GM12875 (cell line): Measurements from ENCODE around the gene MAGED2.

Experiments
- H3K4me3 ChIP-seq: one replicate; pipeline ENCODE4 v1.5.1; 2011; ENCODE audit warnings: low read depth, low read length, control low read depth
- TF ChIP-seq, protein P1 (sequence below): IDR thresholded peaks from 2 replicates; pipeline ENCODE4 v1.5.1; 2011; ENCODE audit warnings: low read depth, mild to moderate bottlenecking, control low read depth, inconsistent platforms, low read length, moderate library complexity, borderline replicate concordance; ENCODE audit not compliant: insufficient read depth

MAGED2 gene

DNA sequence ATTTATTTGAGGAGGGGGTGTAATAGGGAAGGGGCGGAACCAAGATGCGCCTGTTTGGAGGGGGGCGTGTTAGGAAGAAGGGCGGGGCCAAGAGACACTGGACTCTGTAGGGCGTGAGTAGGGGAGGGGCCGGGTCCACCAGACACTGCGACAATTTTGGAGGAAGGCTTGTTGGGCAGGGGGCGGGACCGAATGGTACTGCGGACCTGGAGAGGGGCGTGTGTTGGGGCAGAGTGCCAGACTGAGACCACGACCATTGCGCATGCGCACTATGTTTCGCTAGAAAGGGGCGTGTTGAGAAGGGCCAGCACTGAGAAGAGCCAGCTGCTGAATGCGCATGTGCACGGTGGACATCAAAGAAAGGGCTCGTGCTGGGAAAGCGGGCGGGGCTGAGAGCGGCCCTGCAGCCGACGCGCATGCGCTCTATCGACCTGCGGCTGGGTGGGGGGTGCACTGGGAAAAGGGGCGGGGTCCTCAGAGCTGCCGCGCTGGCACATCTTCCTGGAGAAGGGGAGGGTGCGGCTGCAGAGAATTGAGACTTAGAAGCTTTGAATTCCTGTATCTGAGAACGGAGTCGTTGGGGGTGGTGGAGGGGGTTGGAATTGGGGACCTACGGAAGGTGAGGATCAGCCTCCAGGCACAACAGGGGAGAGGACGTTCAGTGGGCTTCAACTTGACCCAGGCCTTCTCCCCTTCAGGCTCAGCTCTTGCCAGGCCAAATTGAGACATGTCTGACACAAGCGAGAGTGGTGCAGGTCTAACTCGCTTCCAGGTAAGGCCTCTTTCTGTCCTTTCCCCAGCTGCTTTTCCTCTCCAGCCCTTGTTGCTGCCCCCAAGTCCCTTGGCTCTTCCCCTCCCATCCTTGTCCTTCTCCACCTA lies 1.3 kb downstream of the MAGED2 start:
- TF ChIP-seq, protein P1, sequence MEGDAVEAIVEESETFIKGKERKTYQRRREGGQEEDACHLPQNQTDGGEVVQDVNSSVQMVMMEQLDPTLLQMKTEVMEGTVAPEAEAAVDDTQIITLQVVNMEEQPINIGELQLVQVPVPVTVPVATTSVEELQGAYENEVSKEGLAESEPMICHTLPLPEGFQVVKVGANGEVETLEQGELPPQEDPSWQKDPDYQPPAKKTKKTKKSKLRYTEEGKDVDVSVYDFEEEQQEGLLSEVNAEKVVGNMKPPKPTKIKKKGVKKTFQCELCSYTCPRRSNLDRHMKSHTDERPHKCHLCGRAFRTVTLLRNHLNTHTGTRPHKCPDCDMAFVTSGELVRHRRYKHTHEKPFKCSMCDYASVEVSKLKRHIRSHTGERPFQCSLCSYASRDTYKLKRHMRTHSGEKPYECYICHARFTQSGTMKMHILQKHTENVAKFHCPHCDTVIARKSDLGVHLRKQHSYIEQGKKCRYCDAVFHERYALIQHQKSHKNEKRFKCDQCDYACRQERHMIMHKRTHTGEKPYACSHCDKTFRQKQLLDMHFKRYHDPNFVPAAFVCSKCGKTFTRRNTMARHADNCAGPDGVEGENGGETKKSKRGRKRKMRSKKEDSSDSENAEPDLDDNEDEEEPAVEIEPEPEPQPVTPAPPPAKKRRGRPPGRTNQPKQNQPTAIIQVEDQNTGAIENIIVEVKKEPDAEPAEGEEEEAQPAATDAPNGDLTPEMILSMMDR: no peak

DNA sequence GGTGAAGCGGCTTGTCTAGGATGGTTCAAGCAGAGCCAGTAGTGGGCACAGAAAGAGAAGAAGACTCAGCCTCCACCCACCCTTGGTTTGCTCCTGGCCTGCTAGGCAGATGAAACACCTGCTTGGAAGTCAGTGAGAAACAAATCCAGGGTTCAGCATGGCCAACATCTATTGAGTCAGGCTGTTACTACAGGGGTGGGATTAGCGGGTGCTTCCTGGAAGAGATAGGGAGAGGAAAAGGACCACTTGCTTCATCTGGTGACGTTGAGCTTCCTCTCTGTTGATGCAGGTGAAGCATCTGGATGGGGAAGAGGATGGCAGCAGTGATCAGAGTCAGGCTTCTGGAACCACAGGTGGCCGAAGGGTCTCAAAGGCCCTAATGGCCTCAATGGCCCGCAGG lies 3.0 kb downstream of the MAGED2 start:
- H3K4me3 ChIP-seq: no peak overlapping the region
- TF ChIP-seq, protein P1: no peak

More for the DNA sequence above, 1.3 kb downstream of the MAGED2 start:
- peak overlapping the region; percentile 50 for H3K4me3 ChIP-seq

DNA sequence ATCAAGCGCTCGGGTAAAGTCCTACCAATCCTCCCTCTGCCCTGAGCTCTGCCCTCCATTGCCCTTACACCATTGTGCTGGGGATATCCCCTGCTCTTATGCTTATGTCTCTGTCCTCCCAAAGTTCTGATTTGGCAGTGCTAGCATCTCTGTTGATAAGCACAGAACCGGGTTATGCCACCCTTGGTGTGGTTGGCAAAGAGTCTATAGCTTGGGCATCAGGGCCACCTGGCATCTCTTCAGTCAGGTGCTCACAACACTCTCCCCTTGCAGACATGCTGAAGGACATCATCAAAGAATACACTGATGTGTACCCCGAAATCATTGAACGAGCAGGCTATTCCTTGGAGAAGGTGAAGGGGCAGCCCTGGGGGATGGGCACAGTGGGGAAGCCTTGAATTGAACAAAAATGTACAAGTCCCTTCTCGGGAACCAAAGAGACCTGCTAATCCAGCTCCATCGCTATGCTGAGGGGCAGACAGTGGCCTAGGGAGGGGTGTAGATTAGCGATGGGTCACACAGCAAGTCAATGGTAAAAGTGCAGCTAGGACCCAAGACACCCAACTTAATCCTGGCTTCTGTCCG lies 3.8 kb downstream of the MAGED2 start:
- TF ChIP-seq, protein P1: no peak
- no peak overlapping the region for H3K4me3 ChIP-seq

DNA sequence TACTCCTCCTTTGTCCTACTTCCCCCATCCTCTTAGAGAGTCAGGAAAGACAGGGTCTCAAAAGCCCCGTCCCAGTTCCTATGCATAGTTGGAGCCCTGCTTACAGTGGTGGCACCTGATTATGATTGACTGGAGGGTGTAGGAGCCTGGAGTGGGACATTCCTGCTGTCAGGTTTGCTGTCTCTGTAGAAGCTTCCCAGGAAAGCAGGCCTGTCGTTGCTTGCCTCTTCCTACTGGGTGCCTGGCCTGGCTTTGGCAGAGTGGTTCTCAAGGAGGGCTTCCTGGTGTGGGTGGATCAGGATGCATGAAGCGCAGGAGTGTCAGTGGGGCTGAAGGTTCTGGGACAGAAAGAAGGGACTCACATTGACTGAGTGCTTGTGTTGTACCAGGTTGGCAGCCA lies 4.8 kb downstream of the MAGED2 start:
- TF ChIP-seq, protein P1: no peak
- no peak overlapping the region for H3K4me3 ChIP-seq

DNA sequence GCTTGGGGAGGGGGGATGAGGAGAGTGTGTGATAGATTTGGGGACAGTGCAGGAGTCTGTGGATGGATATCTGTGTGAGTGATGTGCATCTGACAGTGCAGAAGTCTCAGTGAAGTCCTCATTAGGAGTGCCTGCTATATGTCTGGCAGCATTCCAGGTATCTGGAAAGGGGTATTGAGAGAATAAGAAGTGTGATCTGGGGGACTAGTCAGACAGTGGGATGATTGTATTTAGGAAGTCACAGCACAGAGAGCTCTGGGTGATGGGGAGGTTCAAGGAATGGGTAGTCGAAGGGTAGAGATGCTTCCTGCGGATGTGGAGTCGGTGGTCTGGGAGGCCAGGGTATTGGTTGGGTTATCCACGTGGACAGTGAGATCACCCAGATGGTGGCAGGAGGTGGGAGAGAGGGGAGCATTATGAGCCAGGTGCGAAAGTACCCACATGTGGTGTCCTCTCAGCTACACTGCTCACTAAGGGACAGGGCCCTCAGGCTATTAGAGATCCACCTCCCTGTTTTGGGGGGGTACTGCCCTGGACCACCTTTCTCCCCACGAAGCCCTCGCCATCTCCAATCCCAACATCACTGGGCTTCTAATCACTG lies 9.8 kb downstream of the MAGED2 start:
- no peak overlapping the region for H3K4me3 ChIP-seq
- TF ChIP-seq, protein P1: no peak

DNA sequence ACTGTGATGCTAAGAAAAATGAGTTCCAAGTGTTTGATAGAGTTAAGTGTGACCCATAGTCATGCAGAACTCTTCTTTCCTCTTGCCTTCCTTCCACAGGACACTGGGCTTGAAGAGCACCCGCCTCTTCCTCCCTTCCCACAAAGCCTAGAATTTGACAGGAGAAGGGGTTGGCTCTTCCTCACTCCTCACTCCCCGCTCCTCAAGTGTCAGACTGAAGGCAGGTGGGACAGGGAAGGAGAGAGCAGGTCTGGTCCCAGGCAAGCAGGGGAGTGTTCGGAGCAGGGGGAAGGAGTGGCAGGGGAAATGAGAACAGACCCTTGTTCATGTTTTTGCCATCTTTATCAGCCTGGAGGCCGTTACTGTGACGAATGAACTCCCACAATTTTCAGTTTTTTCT lies 10.7 kb downstream of the MAGED2 start:
- no peak overlapping the region for H3K4me3 ChIP-seq
- TF ChIP-seq, protein P1: no peak

DNA sequence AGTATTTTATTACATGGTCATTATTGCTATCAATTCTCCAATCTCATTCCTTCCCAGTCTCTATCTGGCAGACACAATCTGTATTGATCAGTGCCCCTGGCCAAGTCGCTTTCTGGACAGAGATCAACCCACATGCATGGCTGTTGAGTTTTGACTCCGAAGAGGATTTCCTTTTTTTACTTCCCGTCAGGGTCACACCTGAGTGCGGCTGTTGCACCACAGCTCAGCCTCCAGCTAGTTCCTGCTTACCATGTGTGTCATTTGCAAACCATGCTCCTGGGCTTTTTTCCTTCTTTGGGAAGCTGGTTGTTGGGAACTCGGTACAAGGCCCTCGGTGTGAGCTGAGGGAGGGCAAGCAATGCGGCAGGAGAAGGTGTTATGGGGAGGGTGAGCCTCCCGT lies 11.7 kb downstream of the MAGED2 start:
- TF ChIP-seq, protein P1: no peak
- H3K4me3 ChIP-seq: no peak overlapping the region
